DMS153 treated with DMSO at 0.1 percent for 48 hours (cell line): ENCODE measurements around the gene GPR4.

Experiments used
- DNase-seq: peaks from one replicate; lab custom pipeline; 2025; ENCODE audit not compliant: unreplicated experiment; lab: John Stamatoyannopoulos, UW

Gene GPR4

DNA sequence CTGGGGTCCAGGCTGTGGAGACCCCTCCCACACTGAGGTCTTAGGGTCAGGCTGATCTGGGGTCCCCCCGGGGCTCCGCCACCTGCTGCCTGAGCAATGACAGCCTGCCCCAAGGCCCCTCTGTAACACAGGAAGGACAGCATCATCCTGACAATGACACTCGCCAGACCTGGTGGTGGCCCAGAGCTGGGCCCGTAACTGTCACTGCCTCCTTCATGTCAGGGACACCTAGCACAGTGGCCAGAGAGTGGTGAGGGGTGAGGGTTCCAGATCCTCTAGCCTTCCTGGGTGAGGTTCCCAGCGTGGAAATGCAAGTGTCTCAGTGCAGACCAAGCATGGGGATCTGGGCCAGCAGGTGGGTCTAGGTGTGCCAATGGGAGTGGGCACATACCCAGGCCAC, 45.2 kb downstream of the GPR4 start:
- DNase-seq, result no peak

DNA sequence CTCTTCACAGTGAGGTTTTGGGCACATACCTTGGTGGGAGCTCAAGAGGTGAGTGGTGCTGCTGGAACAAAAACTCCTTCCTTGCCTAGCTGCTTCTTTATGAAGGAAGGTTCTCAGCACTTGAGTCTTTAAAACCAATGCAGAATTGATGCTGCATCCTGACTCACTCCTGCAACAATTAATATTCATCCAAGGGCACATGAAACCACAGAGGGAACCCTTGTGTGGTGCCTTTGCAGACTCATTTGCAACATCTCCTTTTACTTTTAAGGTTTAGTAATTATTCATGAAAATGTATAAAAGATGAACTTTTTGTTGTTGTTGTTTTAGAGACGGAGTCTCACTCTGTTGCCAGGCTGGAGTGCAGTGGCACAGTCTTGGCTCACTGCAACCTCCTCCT, 47.5 kb downstream of the GPR4 start:
- DNase-seq, result no peak

DNA sequence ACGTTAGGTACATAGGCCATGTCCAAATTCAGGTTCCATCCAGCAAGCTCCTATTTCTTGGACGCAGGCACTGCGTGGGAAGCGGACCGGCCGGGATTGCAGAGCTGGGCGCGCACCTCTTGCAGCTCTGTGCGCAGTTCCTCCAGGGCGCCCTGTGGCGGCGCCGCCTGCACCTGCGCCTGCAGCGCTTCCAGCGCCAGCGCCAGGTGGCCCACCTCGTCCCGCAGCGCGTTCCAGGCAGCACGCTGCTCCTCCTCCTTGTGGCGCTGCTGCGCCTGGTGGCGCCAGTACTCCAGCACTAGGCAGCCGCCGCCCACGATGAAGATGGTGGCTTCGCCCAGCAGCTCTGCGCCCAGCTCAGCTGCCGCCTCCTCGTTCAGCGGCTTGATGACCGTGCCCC, 48.5 kb downstream of the GPR4 start:
- no peak for DNase-seq

DNA sequence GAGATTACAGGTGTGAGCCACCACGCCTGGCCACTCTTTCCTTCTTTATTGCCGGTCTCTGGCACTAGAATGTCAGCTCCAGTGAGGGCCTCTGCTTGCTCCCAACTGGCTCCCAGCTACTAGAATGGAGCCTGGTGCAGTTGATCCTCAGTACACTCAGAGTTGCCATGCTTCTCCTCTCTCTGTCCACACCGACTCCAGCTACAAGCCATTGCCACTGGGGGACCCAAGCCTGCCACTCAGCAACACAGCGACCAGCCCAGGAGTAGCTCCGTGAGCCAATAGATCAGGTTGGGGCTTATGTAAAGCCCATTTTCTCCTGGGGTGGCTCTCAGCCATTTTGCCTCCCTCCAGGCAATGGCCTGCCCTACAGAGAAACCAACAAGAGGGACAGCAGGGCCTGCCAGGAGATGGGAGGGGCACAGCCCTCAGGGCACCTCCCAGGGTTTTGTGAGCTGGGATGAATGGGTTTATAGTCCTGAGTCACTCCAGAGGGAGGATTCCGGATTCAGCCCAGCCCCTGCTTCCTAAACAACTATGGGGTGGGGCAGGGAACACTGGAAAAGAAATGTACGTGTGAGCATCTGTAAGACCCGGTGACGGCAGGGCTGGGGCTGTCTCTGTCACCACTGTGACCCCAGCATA, 53.9 kb downstream of the GPR4 start:
- DNase-seq, result no peak

- DNase-seq, result no peak
Measured at GRCh38 chr19:45547211-45547770, 54.7 kb downstream of the GPR4 start.

GRCh38 chr19:45542234-45542668, 59.8 kb downstream of the GPR4 start:
- DNase-seq, result no peak
